ENCODE measurements around the gene PIR. TPM values are rescaled to one million over a fixed set of nuclear protein-coding genes. Genes with fewer than 3 reads are reported as not detected.

The PIR gene
- total RNA-seq, 1 experiment from 2014 or later: 27.5 TPM

DNA sequence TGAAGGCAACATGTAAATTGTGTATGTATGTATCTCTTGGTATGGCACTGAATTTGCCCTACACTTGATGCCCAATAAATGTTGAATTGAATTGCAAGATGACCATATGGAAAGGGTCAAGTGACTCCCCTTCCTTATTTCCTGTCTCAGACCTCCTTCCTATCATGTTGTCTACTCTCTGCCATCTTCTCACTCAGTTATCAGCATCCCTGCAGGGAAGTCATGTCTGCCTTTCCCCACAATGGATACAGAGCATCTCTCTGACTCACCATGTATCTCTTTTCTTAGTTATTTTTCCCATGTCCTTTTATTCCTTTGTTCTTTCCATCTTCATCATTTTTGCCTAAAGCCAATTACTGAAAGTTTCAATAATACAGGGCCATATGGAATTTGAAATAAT, 30.0 kb upstream of the PIR start (continued):
- TF ChIP-seq SIN3A (IDR thresholded peaks at IDR 0.05; ENCODE audit: low read depth) (no peak), CBX3 (IDR thresholded peaks at IDR 0.05; ENCODE audit: low read depth) (no peak), POLR2AphosphoS5 (IDR thresholded peaks at IDR 0.05; ENCODE audit: low read depth, low read length) (no peak), JUND (IDR thresholded peaks at IDR 0.05) (no peak), CEBPB (IDR thresholded peaks at IDR 0.05; ENCODE audit: low read depth) (no peak)

DNA sequence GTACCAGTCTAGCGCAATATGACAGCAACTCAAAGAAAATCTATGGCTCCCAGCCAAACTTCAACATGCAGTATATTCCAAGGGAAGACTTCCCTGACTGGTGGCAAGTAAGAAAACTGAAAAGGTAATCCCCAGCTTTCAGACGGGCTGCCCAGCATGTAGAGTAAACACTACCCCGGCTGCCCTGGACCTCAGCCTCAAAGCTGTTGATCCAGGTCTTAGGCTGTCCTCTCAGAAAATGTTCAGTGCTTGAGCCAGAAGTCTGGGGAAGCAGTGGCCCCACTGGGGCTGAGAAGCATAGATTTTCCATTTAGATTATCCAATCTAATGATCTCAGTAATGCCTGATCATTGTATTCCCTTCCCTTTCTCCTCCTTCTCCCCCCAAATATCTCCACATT, 29.3 kb upstream of the PIR start:
- RAD21 ChIA-PET (ENCODE audit: low non-redundant PET in 1 of 2, low total read pairs in 2 of 2, uncharacterized antibody in 2 of 2, unreplicated experiment in 2 of 2): no interaction called here
- Histone ChIP-seq H3K9ac (ENCODE audit: low read length) (no peak overlapping the region), H3K4me3 (replicated peaks in 1 of 2; ENCODE audit: low read depth in 1 of 2, low read length in 2 of 2) (no peak overlapping the region), H3K79me2 (ENCODE audit: insufficient read depth, low read length) (no peaks in the 10 kb centered on the region), H3K27me3 (ENCODE audit: insufficient read depth, low read length) (no peaks in the 10 kb centered on the region), H3K9me2 (ENCODE audit: insufficient read depth) (no peaks in the 10 kb centered on the region), H3K27ac (ENCODE audit: low read depth, low read length) (no peak overlapping the region), H3K9me3 (ENCODE audit: control insufficient read depth in 1 of 2, insufficient read depth in 1 of 2, low read depth in 1 of 2, low read length in 2 of 2) (no peaks in the 10 kb centered on the region), H2AFZ (ENCODE audit: low read depth, low read length, poor library complexity, severe bottlenecking) (no peak overlapping the region), H3K36me3 (ENCODE audit: control insufficient read depth in 1 of 2, insufficient read depth in 2 of 2, low read length in 2 of 2) (no peaks in the 10 kb centered on the region), H4K20me1 (ENCODE audit: insufficient read depth) (no peaks in the 10 kb centered on the region), H3K4me1 (ENCODE audit: control insufficient read depth in 1 of 2, insufficient read depth in 2 of 2, low read length in 2 of 2) (no peaks in the 10 kb centered on the region), H3K4me2 (ENCODE audit: low read length) (no peak overlapping the region)
- DNase-seq (ENCODE audit: low read depth, low spot score) (no peak), ATAC-seq (no peak)
- intact Hi-C loops (cut with micrococcal nuclease): no loop called here
- POLR2A ChIA-PET: no interaction called here
- no peak for TF ChIP-seq SRF (IDR thresholded peaks at IDR 0.05; ENCODE audit: low read depth)
- TF ChIP-seq, protein P1, sequence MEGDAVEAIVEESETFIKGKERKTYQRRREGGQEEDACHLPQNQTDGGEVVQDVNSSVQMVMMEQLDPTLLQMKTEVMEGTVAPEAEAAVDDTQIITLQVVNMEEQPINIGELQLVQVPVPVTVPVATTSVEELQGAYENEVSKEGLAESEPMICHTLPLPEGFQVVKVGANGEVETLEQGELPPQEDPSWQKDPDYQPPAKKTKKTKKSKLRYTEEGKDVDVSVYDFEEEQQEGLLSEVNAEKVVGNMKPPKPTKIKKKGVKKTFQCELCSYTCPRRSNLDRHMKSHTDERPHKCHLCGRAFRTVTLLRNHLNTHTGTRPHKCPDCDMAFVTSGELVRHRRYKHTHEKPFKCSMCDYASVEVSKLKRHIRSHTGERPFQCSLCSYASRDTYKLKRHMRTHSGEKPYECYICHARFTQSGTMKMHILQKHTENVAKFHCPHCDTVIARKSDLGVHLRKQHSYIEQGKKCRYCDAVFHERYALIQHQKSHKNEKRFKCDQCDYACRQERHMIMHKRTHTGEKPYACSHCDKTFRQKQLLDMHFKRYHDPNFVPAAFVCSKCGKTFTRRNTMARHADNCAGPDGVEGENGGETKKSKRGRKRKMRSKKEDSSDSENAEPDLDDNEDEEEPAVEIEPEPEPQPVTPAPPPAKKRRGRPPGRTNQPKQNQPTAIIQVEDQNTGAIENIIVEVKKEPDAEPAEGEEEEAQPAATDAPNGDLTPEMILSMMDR (IDR thresholded peaks at IDR 0.05 in 2 of 3, conservative IDR thresholded peaks at IDR 0.05 in 1 of 3; ENCODE audit: borderline replicate concordance in 1 of 3, insufficient read depth in 1 of 3, low read depth in 2 of 3, low read length in 2 of 3): no peak
- TF ChIP-seq EZH2phosphoT487 (IDR thresholded peaks at IDR 0.05; ENCODE audit: borderline replicate concordance): no peak
- TF ChIP-seq RAD21 (IDR thresholded peaks at IDR 0.05; ENCODE audit: low read depth): no peak
- TF ChIP-seq CBX3 (IDR thresholded peaks at IDR 0.05; ENCODE audit: low read depth): no peak
- TF ChIP-seq, protein P2, sequence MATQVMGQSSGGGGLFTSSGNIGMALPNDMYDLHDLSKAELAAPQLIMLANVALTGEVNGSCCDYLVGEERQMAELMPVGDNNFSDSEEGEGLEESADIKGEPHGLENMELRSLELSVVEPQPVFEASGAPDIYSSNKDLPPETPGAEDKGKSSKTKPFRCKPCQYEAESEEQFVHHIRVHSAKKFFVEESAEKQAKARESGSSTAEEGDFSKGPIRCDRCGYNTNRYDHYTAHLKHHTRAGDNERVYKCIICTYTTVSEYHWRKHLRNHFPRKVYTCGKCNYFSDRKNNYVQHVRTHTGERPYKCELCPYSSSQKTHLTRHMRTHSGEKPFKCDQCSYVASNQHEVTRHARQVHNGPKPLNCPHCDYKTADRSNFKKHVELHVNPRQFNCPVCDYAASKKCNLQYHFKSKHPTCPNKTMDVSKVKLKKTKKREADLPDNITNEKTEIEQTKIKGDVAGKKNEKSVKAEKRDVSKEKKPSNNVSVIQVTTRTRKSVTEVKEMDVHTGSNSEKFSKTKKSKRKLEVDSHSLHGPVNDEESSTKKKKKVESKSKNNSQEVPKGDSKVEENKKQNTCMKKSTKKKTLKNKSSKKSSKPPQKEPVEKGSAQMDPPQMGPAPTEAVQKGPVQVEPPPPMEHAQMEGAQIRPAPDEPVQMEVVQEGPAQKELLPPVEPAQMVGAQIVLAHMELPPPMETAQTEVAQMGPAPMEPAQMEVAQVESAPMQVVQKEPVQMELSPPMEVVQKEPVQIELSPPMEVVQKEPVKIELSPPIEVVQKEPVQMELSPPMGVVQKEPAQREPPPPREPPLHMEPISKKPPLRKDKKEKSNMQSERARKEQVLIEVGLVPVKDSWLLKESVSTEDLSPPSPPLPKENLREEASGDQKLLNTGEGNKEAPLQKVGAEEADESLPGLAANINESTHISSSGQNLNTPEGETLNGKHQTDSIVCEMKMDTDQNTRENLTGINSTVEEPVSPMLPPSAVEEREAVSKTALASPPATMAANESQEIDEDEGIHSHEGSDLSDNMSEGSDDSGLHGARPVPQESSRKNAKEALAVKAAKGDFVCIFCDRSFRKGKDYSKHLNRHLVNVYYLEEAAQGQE (IDR thresholded peaks at IDR 0.05; ENCODE audit: low read depth): no peak
- TF ChIP-seq SIN3A (IDR thresholded peaks at IDR 0.05; ENCODE audit: low read depth): no peak
- TF ChIP-seq, protein P3, sequence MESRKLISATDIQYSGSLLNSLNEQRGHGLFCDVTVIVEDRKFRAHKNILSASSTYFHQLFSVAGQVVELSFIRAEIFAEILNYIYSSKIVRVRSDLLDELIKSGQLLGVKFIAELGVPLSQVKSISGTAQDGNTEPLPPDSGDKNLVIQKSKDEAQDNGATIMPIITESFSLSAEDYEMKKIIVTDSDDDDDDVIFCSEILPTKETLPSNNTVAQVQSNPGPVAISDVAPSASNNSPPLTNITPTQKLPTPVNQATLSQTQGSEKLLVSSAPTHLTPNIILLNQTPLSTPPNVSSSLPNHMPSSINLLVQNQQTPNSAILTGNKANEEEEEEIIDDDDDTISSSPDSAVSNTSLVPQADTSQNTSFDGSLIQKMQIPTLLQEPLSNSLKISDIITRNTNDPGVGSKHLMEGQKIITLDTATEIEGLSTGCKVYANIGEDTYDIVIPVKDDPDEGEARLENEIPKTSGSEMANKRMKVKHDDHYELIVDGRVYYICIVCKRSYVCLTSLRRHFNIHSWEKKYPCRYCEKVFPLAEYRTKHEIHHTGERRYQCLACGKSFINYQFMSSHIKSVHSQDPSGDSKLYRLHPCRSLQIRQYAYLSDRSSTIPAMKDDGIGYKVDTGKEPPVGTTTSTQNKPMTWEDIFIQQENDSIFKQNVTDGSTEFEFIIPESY (IDR thresholded peaks at IDR 0.05; ENCODE audit: extremely low read depth, insufficient replicate concordance, low read length): no peak
- TF ChIP-seq JUND (IDR thresholded peaks at IDR 0.05): no peak
- TF ChIP-seq EZH2 (IDR thresholded peaks at IDR 0.05): no peak
- TF ChIP-seq TCF7L2 (IDR thresholded peaks at IDR 0.05; ENCODE audit: borderline replicate concordance, extremely low read depth, insufficient read depth, insufficient read length): no peak
- TF ChIP-seq, protein P4, sequence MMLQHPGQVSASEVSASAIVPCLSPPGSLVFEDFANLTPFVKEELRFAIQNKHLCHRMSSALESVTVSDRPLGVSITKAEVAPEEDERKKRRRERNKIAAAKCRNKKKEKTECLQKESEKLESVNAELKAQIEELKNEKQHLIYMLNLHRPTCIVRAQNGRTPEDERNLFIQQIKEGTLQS (IDR thresholded peaks at IDR 0.05): no peak
- no peak for TF ChIP-seq POLR2A (IDR thresholded peaks at IDR 0.05; ENCODE audit: borderline replicate concordance, extremely low read depth, insufficient read depth, insufficient read length)
- no TSS peak for BruUV-seq (replicated peaks)
- CTCF ChIA-PET: no interaction called here

Data from HCT116 (cell line).